ENCODE data around the gene NIPSNAP2.
"Not testable (repeated sequence)": the region's sequence is repeated elsewhere in the genome, so short reads cannot be mapped to it uniquely, and the experiment has no call there.

The NIPSNAP2 gene

DNA sequence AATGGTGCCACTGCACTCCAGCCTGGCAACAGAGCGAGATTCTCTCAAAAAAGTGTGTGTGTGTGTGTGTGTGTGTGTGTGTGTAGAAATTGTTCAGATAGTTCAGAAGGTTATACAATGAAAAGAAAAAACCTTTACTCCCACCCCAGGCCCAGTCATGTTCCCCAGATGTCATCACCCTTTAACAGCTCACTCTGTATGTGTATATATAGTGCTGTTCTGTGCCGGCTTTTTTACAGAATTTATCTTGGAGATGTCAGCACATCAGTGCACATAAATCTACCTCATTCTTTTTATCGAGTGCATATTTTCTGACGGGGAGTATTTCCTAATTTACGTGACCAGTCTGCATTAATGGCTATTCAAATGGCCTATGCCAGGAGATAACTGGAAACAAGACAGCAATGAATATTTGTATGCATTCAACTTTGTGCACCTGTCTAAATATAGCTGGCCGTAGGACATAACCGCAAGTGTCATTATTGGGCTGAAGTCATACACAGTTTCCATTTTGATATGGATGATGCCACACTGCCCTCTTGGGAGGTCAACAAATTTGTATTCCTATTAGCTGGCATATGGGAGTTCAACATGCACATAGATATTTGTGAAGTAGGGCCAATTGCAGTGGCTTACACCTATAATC, 11.7 kb downstream of the NIPSNAP2 start:
- no peak for DNase-seq (ENCODE audit: low read depth)

DNA sequence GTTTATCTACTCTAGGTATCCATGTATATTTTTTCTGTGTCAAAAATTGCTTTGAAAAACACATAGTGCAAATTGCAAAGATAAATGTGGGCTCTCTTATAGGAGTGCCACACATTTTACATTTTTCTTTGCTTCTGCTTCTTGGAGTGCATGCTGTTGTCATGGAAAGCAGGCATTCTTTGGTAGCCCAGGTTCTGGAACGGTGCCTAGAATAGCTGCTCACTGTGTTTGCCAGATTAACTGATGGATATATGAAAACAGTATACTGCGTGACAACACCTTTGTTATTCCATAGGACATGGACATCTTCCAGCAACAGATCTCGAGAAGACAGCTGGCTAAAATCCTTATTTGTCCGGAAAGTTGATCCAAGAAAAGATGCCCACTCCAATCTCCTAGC, 13.4 kb downstream of the NIPSNAP2 start:
- DNase-seq (ENCODE audit: low read depth): peak; percentile 52

DNA sequence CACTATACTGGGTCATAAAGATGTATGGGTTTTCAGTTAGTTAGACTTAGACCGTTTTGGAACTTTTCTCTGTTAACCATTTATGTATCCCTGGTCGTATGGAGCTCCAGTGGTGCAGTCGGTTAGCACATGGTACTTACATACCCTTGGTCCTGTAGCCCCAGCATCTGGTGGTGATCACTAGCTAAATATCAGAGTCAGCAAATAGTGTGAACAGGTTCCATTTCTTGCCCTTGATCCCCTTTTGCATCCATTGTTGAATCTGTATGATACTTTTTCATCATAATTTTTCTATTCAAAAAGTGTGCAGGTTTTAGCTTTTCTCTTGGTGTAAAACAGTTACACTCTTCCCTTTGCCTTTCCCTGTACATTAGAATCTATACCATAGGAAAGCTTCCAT, 15.9 kb downstream of the NIPSNAP2 start:
- no peak for DNase-seq (ENCODE audit: low read depth)

DNA sequence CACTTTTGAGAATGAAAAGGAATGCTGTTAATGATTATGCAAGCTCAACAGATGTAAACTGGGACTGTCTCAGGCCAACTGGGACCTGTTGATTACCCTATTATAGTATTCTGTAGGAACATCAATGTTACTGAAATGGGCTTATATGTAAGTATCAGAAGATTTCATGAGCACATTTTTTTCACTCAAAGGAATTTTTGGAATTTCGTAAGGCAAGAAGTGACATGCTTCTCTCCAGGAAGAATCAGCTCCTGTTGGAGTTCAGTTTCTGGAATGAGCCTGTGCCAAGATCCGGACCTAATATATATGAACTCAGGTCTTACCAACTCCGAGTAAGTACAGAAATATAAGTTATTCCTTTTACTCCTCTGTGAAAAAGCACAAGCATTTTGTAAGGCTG, 19.2 kb downstream of the NIPSNAP2 start:
- DNase-seq (ENCODE audit: low read depth): no peak

DNA sequence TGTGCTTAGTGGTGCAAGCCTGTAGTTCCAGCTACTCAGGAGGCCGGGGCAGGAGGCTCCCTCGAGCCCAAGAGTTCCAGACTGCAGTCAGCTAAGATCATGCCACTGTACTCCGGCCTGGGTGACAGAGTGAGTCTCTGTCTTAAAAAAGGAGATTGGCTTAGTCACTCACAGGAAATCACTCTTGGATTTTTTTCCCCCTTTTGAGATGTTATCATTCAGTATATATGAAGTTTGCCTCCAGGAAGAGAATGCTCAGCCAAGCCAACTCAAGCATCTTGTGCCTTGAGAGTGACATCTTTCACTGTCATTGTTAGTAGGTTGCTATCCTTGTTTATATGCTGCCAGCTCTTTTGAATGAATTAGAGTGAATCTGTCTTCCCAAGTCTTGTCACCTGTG, 28.0 kb downstream of the NIPSNAP2 start:
- DNase-seq (ENCODE audit: low read depth): no peak

DNA sequence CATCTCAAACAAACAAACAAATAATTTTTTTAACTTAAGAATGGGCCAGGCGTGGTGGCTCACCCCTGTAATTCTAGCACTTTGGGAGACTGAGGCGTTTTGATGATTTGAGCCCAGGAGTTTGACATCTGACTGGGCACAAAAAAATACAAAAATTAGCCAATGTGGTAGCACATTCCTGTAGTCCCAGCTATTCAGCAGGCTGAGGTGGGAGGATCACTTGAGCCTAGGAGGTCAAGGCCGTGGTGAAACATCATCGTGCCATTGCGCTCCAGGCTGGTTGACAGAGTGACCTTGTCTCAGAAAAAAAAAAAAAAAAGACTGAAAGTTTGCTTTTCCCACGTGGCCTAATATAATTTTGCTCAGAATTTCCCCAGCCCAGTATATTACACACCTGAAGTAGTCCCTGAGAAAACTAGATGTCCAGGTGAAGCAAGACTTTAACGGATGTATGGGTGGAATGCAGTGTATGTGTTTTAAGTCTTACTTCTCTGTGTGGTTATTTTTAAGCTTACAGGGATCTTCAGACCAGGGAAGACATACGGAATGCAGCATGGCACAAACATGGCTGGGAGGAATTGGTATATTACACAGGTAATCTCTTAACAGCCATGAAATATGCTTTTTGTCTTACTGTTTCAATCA, 32.6 kb downstream of the NIPSNAP2 start:
- no peak for DNase-seq (ENCODE audit: low read depth)

DNA sequence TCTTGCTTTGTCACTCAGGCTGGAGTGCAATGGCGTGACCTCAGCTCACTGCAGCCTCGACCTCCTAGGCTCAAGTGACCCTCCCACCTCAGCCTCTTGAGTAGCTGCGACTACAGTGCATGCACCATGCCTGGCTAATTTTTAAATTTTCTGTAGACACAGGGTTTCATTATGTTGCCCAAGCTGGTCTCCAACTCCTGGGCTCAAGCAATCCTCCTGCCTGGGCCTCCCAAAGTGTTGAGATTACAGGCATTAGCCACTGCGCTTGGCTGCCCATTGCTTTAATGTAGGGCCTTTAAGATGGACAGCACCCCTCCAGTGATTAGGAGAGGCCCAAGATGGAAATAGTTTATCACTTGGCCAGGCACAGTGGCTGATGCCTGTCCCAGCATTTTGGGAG, 39.4 kb downstream of the NIPSNAP2 start:
- no peak for DNase-seq (ENCODE audit: low read depth)

DNA sequence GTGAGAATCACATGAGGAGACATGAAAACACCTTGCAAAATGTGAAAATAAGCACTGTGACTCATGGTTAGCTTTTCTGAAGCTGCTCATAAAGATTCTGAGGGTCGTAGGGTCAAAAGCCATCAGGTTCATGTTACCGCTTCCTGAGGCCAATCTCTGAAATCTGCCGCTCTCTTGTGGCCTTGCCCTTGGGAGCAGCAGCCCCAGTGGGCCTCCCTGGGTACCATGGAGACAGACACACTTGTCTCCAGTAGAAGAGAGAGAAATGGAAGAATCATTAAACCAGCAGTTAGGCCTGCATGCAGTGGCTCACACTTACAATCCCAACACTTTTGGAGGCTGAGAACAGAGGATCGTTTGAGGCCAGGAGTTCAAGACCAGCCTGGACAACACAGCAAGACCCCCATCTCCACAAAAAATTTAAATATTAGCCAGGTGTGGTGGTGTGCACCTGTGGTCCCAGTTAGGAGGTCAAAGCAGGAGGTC, 42.8 kb downstream of the NIPSNAP2 start:
- DNase-seq (ENCODE audit: low read depth): no peak

DNA sequence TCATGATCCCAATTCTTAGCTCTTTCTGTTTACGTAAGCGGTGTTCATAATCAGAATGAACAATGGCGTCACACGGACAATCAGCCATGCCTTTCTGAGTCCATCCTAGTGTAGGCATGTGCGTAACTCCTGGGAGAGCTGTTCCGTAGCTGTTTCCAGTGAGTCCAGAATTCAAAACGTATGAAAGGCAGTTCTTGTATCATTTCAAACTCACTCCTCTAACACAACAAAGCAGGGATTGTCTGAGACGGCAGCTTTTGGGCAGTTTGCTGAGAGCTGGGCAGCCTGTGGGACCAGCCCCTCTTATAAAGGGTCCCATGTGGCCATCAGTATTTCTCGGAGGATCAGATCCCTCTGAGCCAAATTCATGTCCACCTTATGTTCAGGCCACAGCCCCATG, 43.5 kb downstream of the NIPSNAP2 start:
- DNase-seq (ENCODE audit: low read depth): no peak

DNA sequence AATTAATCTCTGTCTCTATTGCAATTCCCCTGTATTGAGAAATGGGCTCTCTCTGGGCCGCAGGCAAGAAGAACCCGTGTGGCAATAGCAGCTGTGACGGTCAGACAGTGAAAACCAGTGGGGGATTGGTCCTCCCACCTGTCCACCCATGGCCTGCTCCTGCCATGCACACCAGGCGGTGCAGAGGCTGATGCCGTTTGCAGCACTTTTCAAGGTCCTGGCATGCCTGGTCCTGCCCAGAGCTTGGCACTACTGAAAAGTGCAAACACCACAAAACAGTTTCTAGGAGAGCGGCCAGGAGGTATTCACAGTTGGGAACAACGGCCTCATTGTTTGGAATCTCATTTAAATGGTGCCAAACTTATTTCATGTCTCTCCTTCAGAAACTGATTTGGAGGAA, 45.3 kb downstream of the NIPSNAP2 start:
- DNase-seq (ENCODE audit: low read depth): no peak

DNA sequence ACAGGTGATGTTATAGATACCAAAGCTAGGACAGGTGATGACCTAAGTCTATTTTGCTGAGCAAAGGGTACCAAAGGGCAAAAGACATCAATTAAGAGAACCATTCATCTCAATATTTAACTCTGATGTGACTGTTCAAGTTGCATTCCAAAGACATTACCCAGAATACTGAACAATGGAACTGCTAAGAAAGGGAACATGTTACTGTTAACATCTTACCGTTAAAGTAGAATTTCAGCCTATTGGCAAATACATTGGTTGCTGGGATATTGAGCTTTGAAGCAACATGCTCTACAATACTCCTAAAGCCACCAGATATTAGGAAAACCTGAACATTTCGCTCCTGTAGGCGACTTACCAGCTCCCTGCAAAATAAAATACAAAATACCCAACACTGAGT, 52.6 kb downstream of the NIPSNAP2 start:
- DNase-seq (ENCODE audit: low read depth): not testable (repeated sequence)

DNA sequence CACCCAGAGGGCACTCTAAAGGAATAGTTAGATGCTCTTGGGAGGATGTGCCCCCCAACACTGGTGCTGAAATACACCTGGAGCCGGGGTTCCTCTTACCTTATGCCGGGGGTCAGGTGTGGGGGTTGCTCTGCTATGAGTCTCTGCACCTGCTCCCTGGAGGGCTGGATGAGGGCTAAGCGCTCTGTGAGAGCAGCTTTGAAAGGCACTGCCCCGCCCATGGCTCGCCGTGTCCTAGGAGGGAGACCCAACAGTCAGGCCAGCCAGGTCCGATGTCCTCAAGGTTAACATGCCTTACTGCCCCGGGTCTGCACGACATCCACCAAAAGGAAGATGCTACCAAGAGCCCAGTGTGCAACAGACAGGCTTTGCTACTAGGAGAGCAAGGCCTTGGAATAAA, 55.1 kb downstream of the NIPSNAP2 start:
- no peak for DNase-seq (ENCODE audit: low read depth)

DNA sequence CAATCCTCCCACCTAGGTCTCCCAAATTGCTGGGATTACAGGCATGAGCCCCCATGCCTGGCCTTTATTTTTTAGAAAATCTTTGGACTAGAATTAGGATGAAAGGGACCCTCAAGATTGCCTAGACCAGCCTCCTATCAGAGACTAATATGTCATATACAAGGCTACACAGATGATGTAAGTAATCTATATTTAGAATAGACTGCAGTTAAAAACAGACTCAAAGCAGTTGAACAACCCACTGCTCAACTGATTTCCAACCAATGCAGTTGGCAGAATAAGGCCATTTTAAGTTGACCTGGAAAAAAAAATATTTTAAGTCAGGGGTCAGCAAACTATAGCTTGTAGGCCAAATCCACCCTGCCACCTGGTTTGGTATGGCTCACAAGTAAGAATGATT, 59.1 kb downstream of the NIPSNAP2 start:
- no peak for DNase-seq (ENCODE audit: low read depth)

DNA sequence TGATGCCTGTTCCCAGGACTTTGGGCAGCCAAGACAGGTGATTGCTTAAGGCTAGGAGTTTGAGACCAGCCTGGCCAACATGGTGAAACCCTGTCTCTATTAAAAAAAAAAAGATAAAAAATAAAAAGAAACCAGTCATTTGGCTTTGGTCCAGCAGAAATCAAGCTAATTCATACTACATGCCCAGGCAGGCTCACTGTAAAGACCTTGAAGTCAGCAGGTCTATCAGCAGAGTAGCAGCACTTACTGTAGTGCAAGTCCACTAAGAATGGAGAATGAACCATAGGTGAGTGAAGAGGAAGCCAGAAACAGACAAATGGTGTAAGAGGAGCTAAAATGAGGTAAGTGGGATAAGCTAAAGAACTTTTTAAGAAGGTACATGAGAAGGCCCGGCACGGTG, 62.2 kb downstream of the NIPSNAP2 start:
- no peak for DNase-seq (ENCODE audit: low read depth)

DNA sequence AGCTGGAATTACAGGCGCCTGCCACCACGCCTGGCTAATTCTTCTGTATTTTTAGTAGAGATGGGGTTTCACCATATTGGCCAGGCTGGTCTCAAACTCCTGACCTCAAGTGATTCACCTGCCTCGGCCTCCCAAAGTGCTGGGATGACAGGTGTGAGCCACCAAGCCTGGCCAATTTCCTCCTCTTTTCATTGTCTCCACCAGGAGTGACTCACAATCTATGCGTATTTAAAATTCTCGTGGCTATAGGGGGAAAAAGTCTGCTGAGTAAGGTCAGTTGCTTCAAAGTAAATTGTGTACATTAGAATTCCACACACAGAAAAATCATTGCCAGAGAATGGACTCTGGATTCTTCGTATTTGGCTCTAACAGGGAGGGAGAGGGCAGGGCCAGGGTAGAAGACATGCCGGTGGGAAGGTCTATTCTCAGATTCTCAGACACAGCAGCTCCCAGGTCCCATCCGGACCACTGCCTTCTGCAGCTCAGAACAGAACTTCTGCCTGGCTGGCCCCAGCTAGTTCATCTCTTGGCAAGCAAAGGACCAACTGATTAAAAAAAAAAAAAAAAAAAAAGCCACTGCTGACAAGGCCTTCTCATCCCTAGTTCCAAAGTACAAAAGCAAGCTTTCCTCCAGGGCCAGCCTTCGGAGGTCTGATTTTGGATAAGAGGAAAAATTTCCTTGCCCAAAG, 64.7 kb downstream of the NIPSNAP2 start:
- DNase-seq (ENCODE audit: low read depth): no peak

DNA sequence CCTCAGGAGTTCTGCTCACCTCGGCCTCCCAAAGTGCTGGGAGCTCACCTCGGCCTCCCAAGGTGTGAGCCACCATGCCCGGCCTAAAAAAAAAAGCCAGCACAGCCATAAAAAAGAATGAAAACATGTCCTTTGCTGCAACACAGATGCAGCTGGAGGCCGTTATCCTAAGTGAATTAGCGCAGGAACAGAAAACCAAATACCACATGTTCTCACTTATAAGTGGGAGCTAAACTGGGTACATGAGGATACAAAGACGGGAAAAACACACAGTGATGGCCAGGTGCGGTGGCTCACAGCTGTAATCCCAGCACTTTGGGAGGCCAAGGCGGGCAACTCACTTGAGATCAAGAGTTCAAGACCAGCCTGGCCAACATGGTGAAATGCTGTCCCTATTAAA, 66.0 kb downstream of the NIPSNAP2 start:
- no peak for DNase-seq (ENCODE audit: low read depth)

DNA sequence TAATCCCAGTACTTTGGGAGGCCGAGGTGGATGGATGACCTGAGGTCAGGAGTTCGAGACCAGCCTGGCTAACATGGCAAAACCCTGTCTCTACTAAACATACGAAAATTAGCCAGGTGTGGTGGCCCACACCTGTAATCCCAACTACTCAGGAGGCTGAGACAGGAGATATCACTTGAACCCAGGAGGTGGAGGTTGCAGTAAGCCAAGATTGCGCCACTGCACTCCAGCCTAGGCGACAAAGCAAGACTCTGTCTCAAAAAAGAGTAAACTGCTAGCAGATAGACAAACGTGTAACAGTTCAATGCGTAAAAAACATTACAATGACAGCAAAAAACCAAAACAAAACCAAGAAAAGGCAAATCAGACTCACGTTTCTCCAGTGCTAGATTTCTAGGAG, 67.2 kb downstream of the NIPSNAP2 start:
- DNase-seq (ENCODE audit: low read depth): not testable (repeated sequence)

DNA sequence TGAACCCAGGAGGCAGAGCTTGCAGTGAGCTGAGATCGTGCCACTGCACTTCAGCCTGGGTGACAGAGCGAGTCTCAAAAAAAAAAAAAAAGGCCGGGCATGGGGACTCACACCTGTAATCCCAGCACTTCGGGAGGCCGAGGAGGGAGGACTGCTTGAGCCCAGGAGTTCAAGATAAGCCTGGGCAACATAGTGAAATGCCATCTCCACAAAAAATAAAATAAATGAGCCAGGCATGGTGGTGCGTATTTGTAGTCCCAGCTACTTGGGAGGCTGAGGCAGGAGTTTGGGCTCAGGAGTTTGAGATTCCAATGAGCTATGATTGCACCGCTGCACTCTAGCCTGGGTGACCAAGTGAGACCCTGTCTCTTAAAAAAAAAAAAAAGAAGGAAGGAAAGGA, 68.2 kb downstream of the NIPSNAP2 start:
- not testable (repeated sequence) for DNase-seq (ENCODE audit: low read depth)

DNA sequence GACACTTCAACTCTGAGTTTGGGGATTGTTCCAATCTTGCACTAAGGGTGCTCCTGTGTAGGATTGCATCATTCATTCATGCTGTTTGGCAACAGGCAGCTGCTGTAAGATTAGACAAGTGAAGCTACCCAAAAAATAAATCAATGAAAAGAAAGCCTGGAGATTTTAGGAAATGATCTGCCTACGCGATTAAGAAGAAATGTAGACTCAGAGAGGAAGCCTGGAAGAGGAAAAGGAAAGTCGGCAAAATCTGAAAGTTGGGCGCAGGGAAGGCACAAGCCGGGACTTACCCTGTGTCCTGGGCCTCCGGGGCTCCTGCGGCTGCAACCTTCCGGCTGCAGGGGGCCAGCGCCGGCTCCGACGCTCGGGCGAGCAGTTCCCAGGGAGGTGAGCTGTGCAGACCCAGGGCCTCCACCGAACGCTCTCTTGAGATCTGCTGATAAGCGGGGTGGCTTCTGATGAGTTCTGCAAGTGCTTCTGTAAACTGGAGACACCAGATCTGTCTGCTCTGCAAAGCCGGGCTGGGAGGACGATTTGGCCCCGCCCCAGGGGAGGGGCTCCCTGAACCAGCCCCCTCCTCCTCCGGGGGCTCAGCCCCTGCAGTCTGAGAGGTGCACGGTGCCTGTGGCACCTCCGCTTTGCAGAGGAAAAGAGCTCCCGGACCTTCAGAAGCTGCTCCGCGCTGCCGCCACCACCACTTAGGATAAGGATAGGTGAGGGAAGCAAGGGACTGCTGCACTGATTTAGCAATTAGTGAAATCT, 69.5 kb downstream of the NIPSNAP2 start:
- DNase-seq (ENCODE audit: low read depth): no peak

DNA sequence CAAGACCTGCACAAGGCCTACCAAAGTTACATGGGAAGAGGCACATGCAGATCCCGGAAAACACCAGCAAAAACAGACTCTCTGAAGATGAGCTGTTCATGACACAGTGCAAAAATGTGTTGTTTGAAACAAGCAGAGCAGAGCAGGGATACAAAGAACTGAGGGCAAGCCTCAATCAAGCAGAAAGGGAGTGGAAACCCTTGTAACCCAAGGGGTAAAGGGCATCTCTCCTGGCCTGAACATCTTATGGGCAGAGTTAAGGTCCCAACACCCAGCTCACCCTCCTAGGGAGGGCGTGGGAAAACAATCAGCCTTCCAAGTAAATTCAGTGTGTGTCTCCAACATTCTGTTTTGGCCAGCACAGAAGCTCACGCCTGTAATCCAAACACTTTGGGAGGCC, 76.3 kb downstream of the NIPSNAP2 start:
- no peak for DNase-seq (ENCODE audit: low read depth)

DNA sequence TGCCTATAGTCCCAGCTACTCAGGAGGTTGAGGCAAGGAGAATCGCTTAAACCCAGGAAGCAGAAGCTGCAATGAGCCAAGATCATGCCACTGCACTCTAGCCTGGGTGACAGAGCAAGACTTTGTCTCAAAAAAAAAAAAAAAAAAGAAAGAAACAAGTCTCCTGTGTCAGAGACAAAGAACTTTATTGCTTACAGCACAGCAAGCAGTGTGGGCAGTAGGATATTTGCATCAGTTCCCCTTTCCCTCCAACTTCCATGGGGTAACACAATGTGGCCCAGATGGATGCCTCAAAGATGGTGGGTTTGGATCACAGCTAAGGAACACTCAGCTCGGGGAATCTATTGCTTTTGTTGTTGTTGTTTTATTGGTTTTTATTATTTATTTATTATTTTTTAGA, 81.4 kb downstream of the NIPSNAP2 start:
- not testable (repeated sequence) for DNase-seq (ENCODE audit: low read depth)

DNA sequence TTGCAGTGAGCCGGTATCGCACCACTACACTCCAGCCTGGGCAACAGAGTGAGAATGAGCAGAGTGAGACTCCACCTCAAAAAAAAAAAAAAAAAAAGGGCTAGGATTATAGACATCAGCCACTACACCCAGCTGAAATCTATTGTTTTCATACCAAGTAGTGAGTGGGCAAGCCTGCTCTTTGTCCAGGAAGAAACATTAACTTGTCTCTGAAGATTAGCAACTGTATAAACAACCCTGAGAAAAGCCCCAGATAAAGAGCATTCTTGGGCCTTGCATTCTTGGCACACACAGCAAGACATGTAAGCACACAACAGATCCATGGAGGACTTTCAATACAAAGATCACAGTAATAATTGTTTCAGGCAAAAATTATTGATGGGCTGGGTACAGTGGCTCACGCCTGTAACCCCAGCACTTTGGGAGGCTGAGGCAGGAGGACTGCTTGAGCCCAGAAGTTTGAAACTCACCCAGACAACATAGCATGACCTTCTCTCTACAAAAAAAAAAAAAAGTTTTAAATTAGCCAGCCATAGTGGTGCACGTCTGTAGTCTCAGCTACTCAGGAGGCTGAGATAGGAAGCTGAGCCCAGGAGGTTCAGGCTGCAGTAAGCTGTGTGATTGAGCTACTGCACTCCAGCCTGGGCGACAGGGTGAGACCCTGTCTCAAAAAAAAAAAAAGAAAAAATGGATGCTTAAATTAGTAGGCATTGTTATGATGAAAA, 82.5 kb downstream of the NIPSNAP2 start:
- DNase-seq (ENCODE audit: low read depth): peak; percentile 54

All from GM04504 (cell line).